HG03432 (cell line): ENCODE results near the gene GPX2.

Source experiments
- ATAC-seq: cut with Tn5 transposase; IDR thresholded peaks from one replicate; pipeline ENCODE4 v1.9.1; 2021; ENCODE audit warnings: mild to moderate bottlenecking, moderate library complexity; ENCODE audit not compliant: unreplicated experiment

GPX2 gene

GRCh38 chr14:64942531-64943111, at the start of gene GPX2:
GPX2 (minus strand) TSS chr14:64942745; CDS start chr14:64942726, 19 bp downstream.
- ATAC-seq, result no peak

GRCh38 chr14:64990939-64991338, 48.4 kb upstream of the GPX2 start:
- no peak for ATAC-seq

GRCh38 chr14:64990296-64990695, 47.8 kb upstream of the GPX2 start:
- no peak for ATAC-seq

GRCh38 chr14:64987438-64987767, 44.9 kb upstream of the GPX2 start:
- ATAC-seq, result peak; percentile 3

GRCh38 chr14:64986648-64987437, 44.3 kb upstream of the GPX2 start, which contains the start of gene FNTB:
FNTB (plus strand) TSS chr14:64986895; CDS start chr14:64986954, 59 bp downstream.
- peak; percentile 96 for ATAC-seq

GRCh38 chr14:64983439-64984310, 41.1 kb upstream of the GPX2 start:
- no peak for ATAC-seq

GRCh38 chr14:64979336-64980074, 37.0 kb upstream of the GPX2 start:
- no peak for ATAC-seq

- ATAC-seq, result no peak
Measured at GRCh38 chr14:64974563-64974962, 32.0 kb upstream of the GPX2 start.

GRCh38 chr14:64973826-64974225, 31.3 kb upstream of the GPX2 start:
- ATAC-seq, result no peak

GRCh38 chr14:64973026-64973442, 30.5 kb upstream of the GPX2 start:
- no peak for ATAC-seq

- peak; percentile 60 for ATAC-seq
Measured at GRCh38 chr14:64971943-64972791, 29.6 kb upstream of the GPX2 start, which contains the start of gene RAB15. RAB15 (minus strand) TSS chr14:64972336; CDS start chr14:64972076, 260 bp downstream.

GRCh38 chr14:64971491-64971942, 29.0 kb upstream of the GPX2 start:
- ATAC-seq, result no peak

GRCh38 chr14:64970776-64971477, 28.4 kb upstream of the GPX2 start:
- no peak for ATAC-seq

- no peak for ATAC-seq
Measured at GRCh38 chr14:64970041-64970440, 27.5 kb upstream of the GPX2 start.

GRCh38 chr14:64968651-64969050, 26.1 kb upstream of the GPX2 start:
- ATAC-seq, result no peak

- no peak for ATAC-seq
Measured at GRCh38 chr14:64968167-64968566, 25.6 kb upstream of the GPX2 start.

- no peak for ATAC-seq
Measured at GRCh38 chr14:64966976-64967375, 24.4 kb upstream of the GPX2 start.

- no peak for ATAC-seq
Measured at GRCh38 chr14:64965356-64966000, 22.9 kb upstream of the GPX2 start.

GRCh38 chr14:64963611-64964010, 21.1 kb upstream of the GPX2 start:
- no peak for ATAC-seq
